Small intestine (tissue), 16 donors: ENCODE measurements around the gene PRODH. TPM values are rescaled to one million over a fixed set of nuclear protein-coding genes. Genes with fewer than 3 reads are reported as not detected.
A peak's percentile ranks its signal among the peaks of the same experiment; 100 is the strongest.

Source experiments
- DNase-seq, 2 donors: peaks; one replicate each; pipeline versions ENCODE4 v3.0.0 to v3.0.0-alpha.2; 2013
- FAIRE-seq: peaks from 2 replicates; lab custom pipeline; 2012; peaks lifted over from hg19 to GRCh38; lab: Jason Lieb, UNC
- H3K27ac ChIP-seq, 3 donors: one replicate each; pipeline ENCODE4 v1.5.1; 2013; ENCODE audit warnings: low read length in 2 of 3, mild to moderate bottlenecking in 2 of 3, control low read depth in 1 of 3, inconsistent platforms in 1 of 3, low read depth in 1 of 3, moderate library complexity in 1 of 3
- H3K27me3 ChIP-seq, 3 donors: one replicate each; pipeline ENCODE4 v1.6.1; 2013; ENCODE audit warnings: low read length in 3 of 3, inconsistent platforms in 1 of 3; ENCODE audit not compliant: control insufficient read depth in 3 of 3, insufficient read depth in 3 of 3
- H3K36me3 ChIP-seq, 3 donors: one replicate each; pipeline ENCODE4 v1.6.1; 2013; ENCODE audit warnings: low read length in 3 of 3, inconsistent platforms in 1 of 3, low read depth in 1 of 3, mild to moderate bottlenecking in 1 of 3, moderate library complexity in 1 of 3; ENCODE audit not compliant: control insufficient read depth in 3 of 3, insufficient read depth in 2 of 3
- H3K4me1 ChIP-seq, 3 donors: one replicate each; pipeline ENCODE4 v1.6.1; 2013; ENCODE audit warnings: low read length in 2 of 3, inconsistent platforms in 1 of 3, low read depth in 1 of 3, mild to moderate bottlenecking in 1 of 3, moderate library complexity in 1 of 3; ENCODE audit not compliant: control insufficient read depth in 3 of 3, insufficient read depth in 2 of 3
- H3K4me3 ChIP-seq, 3 donors: one replicate each; pipeline ENCODE4 v1.5.1; 2013; ENCODE audit warnings: low read length in 3 of 3, control low read depth in 1 of 3, inconsistent platforms in 1 of 3, low read depth in 1 of 3, mild to moderate bottlenecking in 1 of 3, moderate library complexity in 1 of 3
- H3K9me3 ChIP-seq, 2 donors: one replicate each; pipeline ENCODE4 v1.6.1; 2013; ENCODE audit warnings: low read depth in 1 of 2, low read length in 1 of 2; ENCODE audit not compliant: control insufficient read depth in 2 of 2, insufficient read depth in 1 of 2
- WGBS, 3 donors: extraction: QIAGEN DNeasy Blood & Tissue Kit; methylation state at CpG; one replicate each; pipeline ENCODE4 v1.1.7; 2013; 5-methylcytosine and 5-hydroxymethylcytosine counted together
- long read RNA-seq, 10 donors: transcript quantifications; one replicate each; lab custom pipeline, GENCODE V29; 2026
- polyA plus RNA-seq, 4 donors: library from polyadenylated mRNA; stranded (reverse) in 3 of 4; unstranded in 1 of 4; fragments of 200-250 nt in 3 of 4; fragments of 120-200 nt in 1 of 4; gene quantifications; one replicate each; pipeline versions ENCODE4 v1.2.1 to v1.2.3, GENCODE V29; 2013
- donor health status: healthy with polysubstance abuse.
- donor health status: control.
- donor health status: control.
- donor health status: Bipolar disorder and iron deficiency.
- donor health status: healthy.

PRODH gene, protein sequence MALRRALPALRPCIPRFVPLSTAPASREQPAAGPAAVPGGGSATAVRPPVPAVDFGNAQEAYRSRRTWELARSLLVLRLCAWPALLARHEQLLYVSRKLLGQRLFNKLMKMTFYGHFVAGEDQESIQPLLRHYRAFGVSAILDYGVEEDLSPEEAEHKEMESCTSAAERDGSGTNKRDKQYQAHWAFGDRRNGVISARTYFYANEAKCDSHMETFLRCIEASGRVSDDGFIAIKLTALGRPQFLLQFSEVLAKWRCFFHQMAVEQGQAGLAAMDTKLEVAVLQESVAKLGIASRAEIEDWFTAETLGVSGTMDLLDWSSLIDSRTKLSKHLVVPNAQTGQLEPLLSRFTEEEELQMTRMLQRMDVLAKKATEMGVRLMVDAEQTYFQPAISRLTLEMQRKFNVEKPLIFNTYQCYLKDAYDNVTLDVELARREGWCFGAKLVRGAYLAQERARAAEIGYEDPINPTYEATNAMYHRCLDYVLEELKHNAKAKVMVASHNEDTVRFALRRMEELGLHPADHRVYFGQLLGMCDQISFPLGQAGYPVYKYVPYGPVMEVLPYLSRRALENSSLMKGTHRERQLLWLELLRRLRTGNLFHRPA
- 100 to 1,000 TPM in 1 of 4 donors, 10 to 100 TPM in 2, 1 to 10 TPM in 1; 8.1 to 241 (median 25.5) TPM for polyA plus RNA-seq
- long read RNA-seq, donor 1, full-length matches to known transcripts: 103 of 174 reads
- long read RNA-seq, donor 1, partial matches to known transcripts: 66 of 174 reads
- long read RNA-seq, donor 1, other reads (novel, unspliced or antisense): 5 of 174 reads
- long read RNA-seq, donor 2, transcript PRODH-203 (14 exons, 2,462 nt): major isoform, 6 of 9 reads
- long read RNA-seq, donor 2, partial matches to known transcripts: 0 of 9 reads
- long read RNA-seq, donor 2, other reads (novel, unspliced or antisense): 0 of 9 reads
- long read RNA-seq, donor 3, transcript PRODH-201 (6 exons, 2,961 nt): minor isoform, 7 of 37 reads
- long read RNA-seq, donor 3, transcript PRODH-203 (14 exons, 2,462 nt): major isoform, 12 of 37 reads
- long read RNA-seq, donor 3, partial matches to known transcripts: 16 of 37 reads
- long read RNA-seq, donor 3, other reads (novel, unspliced or antisense): 0 of 37 reads
- long read RNA-seq, donor 4, partial matches to known transcripts: 0 of 1 reads
- long read RNA-seq, donor 4, other reads (novel, unspliced or antisense): 0 of 1 reads
- long read RNA-seq, donor 5, transcript PRODH-203 (14 exons, 2,462 nt): major isoform, 7 of 52 reads
- long read RNA-seq, donor 5, partial matches to known transcripts: 41 of 52 reads
- long read RNA-seq, donor 5, other reads (novel, unspliced or antisense): 0 of 52 reads
- long read RNA-seq, donor 6, transcript PRODH-201 (6 exons, 2,961 nt): minor isoform, 5 of 87 reads
- long read RNA-seq, donor 6, transcript PRODH-203 (14 exons, 2,462 nt): major isoform, 42 of 87 reads
- long read RNA-seq, donor 6, partial matches to known transcripts: 38 of 87 reads
- long read RNA-seq, donor 6, other reads (novel, unspliced or antisense): 0 of 87 reads
- long read RNA-seq, donor 7: 0 reads
- long read RNA-seq, donor 8, partial matches to known transcripts: 0 of 1 reads
- long read RNA-seq, donor 8, other reads (novel, unspliced or antisense): 0 of 1 reads
- long read RNA-seq, donor 9, transcript PRODH-203 (14 exons, 2,462 nt): major isoform, 6 of 8 reads
- long read RNA-seq, donor 9, partial matches to known transcripts: 0 of 8 reads
- long read RNA-seq, donor 9, other reads (novel, unspliced or antisense): 0 of 8 reads
- long read RNA-seq, donor 10, transcript PRODH-201 (6 exons, 2,961 nt): minor isoform, 7 of 49 reads
- long read RNA-seq, donor 10, transcript PRODH-203 (14 exons, 2,462 nt): major isoform, 20 of 49 reads
- long read RNA-seq, donor 10, partial matches to known transcripts: 22 of 49 reads
- long read RNA-seq, donor 10, other reads (novel, unspliced or antisense): 0 of 49 reads

DNA sequence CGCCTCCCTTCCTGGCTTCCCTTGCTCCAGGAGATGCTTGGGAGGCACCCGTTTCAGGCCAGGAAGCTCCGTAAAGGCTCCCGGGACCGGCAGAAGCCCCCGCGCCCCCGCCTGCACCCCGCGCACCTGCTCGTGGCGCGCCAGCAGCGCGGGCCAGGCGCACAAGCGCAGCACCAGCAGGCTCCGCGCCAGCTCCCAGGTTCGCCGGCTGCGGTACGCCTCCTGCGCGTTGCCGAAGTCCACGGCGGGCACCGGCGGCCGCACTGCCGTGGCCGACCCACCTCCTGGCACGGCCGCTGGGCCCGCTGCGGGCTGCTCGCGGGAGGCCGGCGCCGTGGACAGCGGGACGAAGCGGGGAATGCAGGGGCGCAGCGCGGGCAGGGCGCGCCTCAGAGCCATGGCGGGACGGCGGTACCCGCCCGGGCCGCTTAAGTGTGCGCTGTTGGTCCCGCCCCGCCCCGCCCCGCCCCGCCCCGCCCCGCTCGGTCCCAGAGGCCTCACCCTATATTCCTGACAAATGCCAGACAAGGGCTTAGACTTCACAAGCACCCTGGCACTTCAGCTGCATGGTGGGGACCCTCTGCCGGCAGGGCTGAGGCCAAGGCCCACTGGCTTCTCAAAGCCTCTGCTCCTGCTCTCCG, at the start of gene PRODH:
TSS of gene PRODH (minus strand) at position 405 of the 641 bp plus-strand sequence. CDS start at position 399, 6 bp downstream.
- H3K9me3 ChIP-seq: no peaks in the 10 kb centered on the region
- H3K27me3 ChIP-seq: no peaks in the 10 kb centered on the region
- H3K36me3 ChIP-seq: no peaks in the 10 kb centered on the region
- DNase-seq: no peak
- H3K4me3 ChIP-seq: no peak within 1 kb of the TSS
- no peak for FAIRE-seq
- no peaks in the 10 kb centered on the region for H3K4me1 ChIP-seq
- H3K27ac ChIP-seq: no peak within 1 kb of the TSS
- no CpG with 5 or more reads among the region's 67 CpGs for WGBS, 3 donors

DNA sequence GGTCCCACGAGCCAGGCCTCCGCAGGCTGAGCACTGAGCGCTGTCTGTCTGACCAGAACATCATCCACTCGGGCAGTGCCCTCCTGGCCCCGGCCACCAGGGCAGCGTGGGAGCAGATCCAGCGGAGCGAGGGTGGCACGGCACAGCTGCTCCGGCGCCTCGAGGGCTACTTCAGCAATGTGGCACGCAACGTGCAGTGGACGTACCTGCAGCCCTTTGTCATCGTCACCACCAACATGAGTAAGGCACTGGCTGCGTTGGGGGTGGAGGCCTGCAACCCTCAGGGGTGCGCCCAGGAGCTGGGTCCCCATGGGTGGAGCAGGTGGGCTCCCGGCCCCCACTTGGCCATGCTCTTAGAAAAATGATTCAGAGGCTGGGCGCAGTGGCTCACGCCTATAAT, 49.7 kb upstream of the PRODH start:
- Histone ChIP-seq H3K27me3 (peaks cover 0 to under 1% (median 0%) of the 10 kb centered on the region in 3 donors), H3K9me3 (peaks cover 0 to 4% of the 10 kb centered on the region in 2 donors), H3K27ac (no peak overlapping the region), H3K36me3 (no peaks in the 10 kb centered on the region), H3K4me1 (no peaks in the 10 kb centered on the region), H3K4me3 (no peak overlapping the region)
- FAIRE-seq: no peak
- no peak for DNase-seq
- 89 to 94% (median 92%) methylated on average over 21 of the region's 21 CpGs for WGBS, 3 donors

DNA sequence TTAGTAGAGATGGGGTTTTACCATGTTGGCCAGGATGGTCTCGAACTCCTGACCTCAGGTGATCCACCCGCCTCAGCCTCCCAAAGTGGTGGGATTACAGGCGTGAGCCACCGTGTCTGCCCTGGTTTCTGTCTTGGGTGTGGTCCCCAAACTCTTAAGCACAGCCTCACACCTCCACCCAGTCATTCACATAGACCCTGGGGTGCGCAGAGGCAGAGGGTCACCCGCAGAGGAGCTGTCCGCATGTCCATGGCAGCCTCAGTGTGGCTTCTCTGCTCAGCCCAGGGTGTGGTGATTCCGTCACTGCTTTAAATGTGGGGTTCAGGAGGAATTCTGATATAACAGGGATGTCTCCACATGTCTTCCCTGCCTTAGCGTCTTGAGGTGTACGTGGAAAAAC, 48.5 kb upstream of the PRODH start:
- Histone ChIP-seq H3K27ac (no peak overlapping the region), H3K4me3 (no peak overlapping the region), H3K4me1 (no peaks in the 10 kb centered on the region), H3K36me3 (no peaks in the 10 kb centered on the region), H3K27me3 (peaks cover 0 to 2% (median 0%) of the 10 kb centered on the region in 3 donors), H3K9me3 (peaks cover 0 to 11% of the 10 kb centered on the region in 2 donors)
- FAIRE-seq: no peak
- 78 to 88% (median 86%) methylated on average over 10 of the region's 10 CpGs for WGBS, 3 donors
- DNase-seq: no peak

DNA sequence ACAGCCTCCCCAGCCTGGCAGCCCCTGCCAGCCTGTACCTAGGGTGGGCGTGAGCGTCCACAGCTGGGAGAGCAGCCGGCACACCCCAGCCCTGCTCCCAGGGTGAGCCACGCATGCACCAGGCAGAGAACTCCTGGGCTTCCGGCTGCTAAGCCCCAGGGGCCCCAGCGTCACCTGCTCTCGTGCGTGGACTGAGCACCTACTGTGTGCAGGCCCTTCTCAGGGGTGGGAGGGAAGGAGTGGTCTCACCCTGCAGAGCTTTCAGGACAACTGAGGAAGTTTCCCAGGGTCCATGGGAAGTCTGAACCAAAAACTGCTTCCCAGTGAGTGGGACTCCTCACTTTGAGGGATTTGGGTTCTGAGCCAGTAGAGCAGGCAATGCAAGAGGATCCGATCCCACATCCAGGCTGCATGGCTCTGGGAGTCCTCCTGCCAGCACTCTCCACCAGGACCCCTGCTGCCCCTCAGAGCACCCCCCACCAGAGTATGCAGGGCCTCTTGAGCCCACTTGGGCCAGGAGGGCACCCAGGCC, 47.1 kb upstream of the PRODH start:
- Histone ChIP-seq H3K36me3 (no peaks in the 10 kb centered on the region), H3K4me3 (no peak overlapping the region), H3K9me3 (peaks cover 0 to 11% of the 10 kb centered on the region in 2 donors), H3K4me1 (no peaks in the 10 kb centered on the region), H3K27me3 (peaks cover 0 to 2% (median 0%) of the 10 kb centered on the region in 3 donors), H3K27ac (no peak overlapping the region)
- 65 to 84% (median 71%) methylated on average over 9 of the region's 9 CpGs for WGBS, 3 donors
- FAIRE-seq (no peak), DNase-seq (no peak)

DNA sequence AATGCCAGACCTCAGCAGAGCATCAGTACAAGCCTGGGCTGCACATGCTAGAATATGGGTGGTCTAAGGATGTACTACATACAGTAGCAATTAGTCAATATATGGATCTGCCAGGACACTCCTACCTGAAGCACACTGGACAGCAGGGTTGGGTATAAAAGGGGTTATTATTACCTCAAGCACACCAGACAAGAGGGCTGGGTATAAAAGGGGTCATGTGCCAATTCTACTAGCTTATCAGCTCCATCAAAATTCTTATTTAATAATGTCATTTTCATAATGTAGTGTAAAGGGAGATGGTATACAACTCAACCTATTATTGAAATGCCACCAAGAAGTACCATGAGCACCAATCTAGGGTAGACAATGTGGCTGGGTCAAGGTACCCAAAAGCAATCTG, 44.7 kb upstream of the PRODH start:
- no peaks in the 10 kb centered on the region for H3K36me3 ChIP-seq
- no peaks in the 10 kb centered on the region for H3K4me1 ChIP-seq
- H3K9me3 ChIP-seq: peaks cover 0 to 11% of the 10 kb centered on the region in 2 donors
- DNase-seq (no peak), FAIRE-seq (no peak)
- no peak overlapping the region for H3K4me3 ChIP-seq
- no peak overlapping the region for H3K27ac ChIP-seq
- peaks cover 0 to 2% (median 0%) of the 10 kb centered on the region in 3 donors for H3K27me3 ChIP-seq

DNA sequence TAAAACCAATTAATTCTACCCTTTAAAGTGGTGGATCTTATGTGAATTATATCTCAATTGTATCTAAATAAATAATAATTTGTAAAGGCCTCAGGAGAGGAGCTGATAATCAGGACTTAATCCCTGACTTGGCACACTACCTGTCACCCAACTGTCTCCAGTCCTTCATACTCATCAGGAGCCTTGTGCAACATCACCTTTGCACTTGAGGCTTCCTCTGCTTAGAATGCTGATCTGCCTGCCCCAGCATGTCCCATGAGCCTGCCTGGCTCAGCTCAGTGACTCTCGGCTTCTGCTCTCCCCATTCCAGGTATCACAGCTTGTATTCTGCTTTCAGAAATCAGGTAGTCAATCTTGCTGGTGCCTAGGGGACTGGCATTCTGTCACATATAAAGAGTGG, 43.9 kb upstream of the PRODH start:
- FAIRE-seq: no peak
- peaks cover 0 to 11% of the 10 kb centered on the region in 2 donors for H3K9me3 ChIP-seq
- 79 to 93% (median 83%) methylated on average over 1 of the region's 1 CpG for WGBS, 3 donors

DNA sequence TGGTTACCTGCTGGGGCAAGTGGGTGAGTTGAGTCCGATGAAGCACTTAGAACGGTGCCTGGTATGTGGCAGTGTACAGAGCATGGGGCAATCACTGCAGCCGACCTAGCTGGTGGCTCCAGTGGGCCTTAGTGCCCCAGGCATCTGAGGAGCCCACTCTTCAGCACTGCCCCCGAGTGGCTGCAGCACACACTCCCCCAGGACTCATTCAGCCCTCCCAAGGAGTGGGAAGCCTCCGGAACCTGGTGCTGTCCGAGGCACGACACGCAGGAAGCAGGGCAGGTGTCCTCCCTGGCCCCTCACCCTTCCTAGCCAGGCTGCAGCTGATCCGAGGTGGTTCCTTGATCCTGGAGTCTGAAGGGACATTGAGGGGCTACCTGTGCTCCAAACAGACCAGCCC, 42.4 kb upstream of the PRODH start:
- no peak for FAIRE-seq
- no peaks in the 10 kb centered on the region for H3K36me3 ChIP-seq
- no peak overlapping the region for H3K4me3 ChIP-seq
- H3K27ac ChIP-seq: no peak overlapping the region
- no peaks in the 10 kb centered on the region for H3K4me1 ChIP-seq
- DNase-seq: no peak
- peaks cover 0 to 11% of the 10 kb centered on the region in 2 donors for H3K9me3 ChIP-seq
- H3K27me3 ChIP-seq: peaks cover 0 to 3% (median 2%) of the 10 kb centered on the region in 3 donors
- WGBS, 3 donors: 74 to 83% (median 78%) methylated on average over 9 of the region's 9 CpGs

More for the DNA sequence above, 43.9 kb upstream of the PRODH start:
- no peak overlapping the region for H3K27ac ChIP-seq
- H3K36me3 ChIP-seq: no peaks in the 10 kb centered on the region
- peaks cover 0 to 2% (median 0%) of the 10 kb centered on the region in 3 donors for H3K27me3 ChIP-seq
- no peak overlapping the region for H3K4me3 ChIP-seq
- H3K4me1 ChIP-seq: no peaks in the 10 kb centered on the region
- peak in 1 of 2 donors; percentile 50 for DNase-seq
